Activated CD4-positive, alpha-beta memory T cell treated with anti-CD3 and anti-CD28 coated beads, Interleukin-2, amount 10 ng/mL, durations not matched to agents 7 days and 5 days (primary cell): Measurements from ENCODE around the gene PARVB. TPM values are rescaled to one million over a fixed set of nuclear protein-coding genes. Genes with fewer than 3 reads are reported as not detected.
"Not testable (repeated sequence)": the region's sequence is repeated elsewhere in the genome, so short reads cannot be mapped to it uniquely, and the experiment has no call there.

Source experiments
- CTCF ChIA-PET: fragments of 350-600 bp; sonication (Branson Sonifier 250); formaldehyde crosslinking; loops from one replicate; lab custom pipeline; 2021; ENCODE audit warnings: antibody characterized with exemption, inconsistent platforms; lab: Charles Lee
- POLR2A ChIA-PET: fragments of 350-600 bp; sonication (Branson Sonifier 250); formaldehyde crosslinking; loops from one replicate; lab custom pipeline; 2021; ENCODE audit warnings: antibody characterized with exemption; lab: Charles Lee
- DNase-seq: peaks from one replicate; pipeline ENCODE4 v3.0.0-alpha.2; 2020
- H3K27ac Mint-ChIP-seq: one replicate; pipeline ENCODE4 v1.8.0; 2021; ENCODE audit warnings: mild to moderate bottlenecking, mixed read lengths
- H3K27me3 Mint-ChIP-seq: one replicate; pipeline ENCODE4 v1.8.0; 2021; ENCODE audit warnings: mixed read lengths
- H3K36me3 Mint-ChIP-seq: one replicate; pipeline ENCODE4 v1.8.0; 2021; ENCODE audit warnings: low read depth, mixed read lengths
- H3K4me1 Mint-ChIP-seq: one replicate; pipeline ENCODE4 v1.8.0; 2021; ENCODE audit warnings: mixed read lengths
- H3K4me3 Mint-ChIP-seq: one replicate; pipeline ENCODE4 v1.8.0; 2021; ENCODE audit warnings: mild to moderate bottlenecking, mixed read lengths
- H3K9me3 Mint-ChIP-seq: one replicate; pipeline ENCODE4 v1.8.0; 2021; ENCODE audit warnings: mixed read lengths
- total RNA-seq, 2 experiments: library from RNA; stranded (reverse); gene quantifications; one replicate each; pipeline ENCODE4 v1.2.3, GENCODE V29; 2021

Gene PARVB
- total RNA-seq, 2 experiments from 2014 or later, result 41.5 to 42.0 TPM

- CTCF ChIA-PET, result no interaction called here
- Mint-ChIP-seq H3K27me3 (no peaks in the 10 kb centered on the region), H3K27ac (no peak overlapping the region)
Observed at GRCh38 chr22:44102121-44102520, 78.0 kb downstream of the PARVB start.

GRCh38 chr22:44102856-44103255 is 78.8 kb downstream of the PARVB start:
- Mint-ChIP-seq H3K36me3 (peaks cover 3% of the 10 kb centered on the region), H3K27ac (no peak overlapping the region)
- POLR2A ChIA-PET, result no interaction called here

More at GRCh38 chr22:44102121-44102520, 78.0 kb downstream of the PARVB start:
- no peak overlapping the region for H3K4me3 Mint-ChIP-seq
- peaks cover 3% of the 10 kb centered on the region for H3K36me3 Mint-ChIP-seq
- POLR2A ChIA-PET, result no interaction called here
- DNase-seq, result no peak
- H3K4me1 Mint-ChIP-seq, result peaks cover 7% of the 10 kb centered on the region
- H3K9me3 Mint-ChIP-seq, result no peaks in the 10 kb centered on the region

GRCh38 chr22:44103735-44104480 is 79.8 kb downstream of the PARVB start:
- CTCF ChIA-PET, result interaction anchor here (0.9 kb wide), 1 partner anchor 111 kb away, joined by 3 read pairs; no protein-coding TSS in a partner anchor
- no peaks in the 10 kb centered on the region for H3K27me3 Mint-ChIP-seq

More at GRCh38 chr22:44102856-44103255, 78.8 kb downstream of the PARVB start:
- DNase-seq, result no peak
- H3K9me3 Mint-ChIP-seq, result no peaks in the 10 kb centered on the region
- no peaks in the 10 kb centered on the region for H3K27me3 Mint-ChIP-seq
- H3K4me1 Mint-ChIP-seq, result peaks cover 12% of the 10 kb centered on the region
- no peak overlapping the region for H3K4me3 Mint-ChIP-seq
- CTCF ChIA-PET, result interaction anchor here (0.9 kb wide), 1 partner anchor 110 kb away, joined by 3 read pairs; no protein-coding TSS in a partner anchor

GRCh38 chr22:44107340-44107739 is 83.2 kb downstream of the PARVB start:
- ChIA-PET POLR2A (no interaction called here), CTCF (no interaction called here)
- peaks cover 7% of the 10 kb centered on the region for H3K36me3 Mint-ChIP-seq
- H3K4me1 Mint-ChIP-seq, result peaks cover 12% of the 10 kb centered on the region
- H3K9me3 Mint-ChIP-seq, result no peaks in the 10 kb centered on the region
- no peak overlapping the region for H3K4me3 Mint-ChIP-seq
- peak overlapping the region; percentile 21 for H3K27ac Mint-ChIP-seq
- H3K27me3 Mint-ChIP-seq, result no peaks in the 10 kb centered on the region
- peak; percentile 21 for DNase-seq

More at GRCh38 chr22:44103735-44104480, 79.8 kb downstream of the PARVB start:
- Mint-ChIP-seq H3K27ac (no peak overlapping the region), H3K36me3 (peaks cover 3% of the 10 kb centered on the region), H3K9me3 (no peaks in the 10 kb centered on the region), H3K4me3 (no peak overlapping the region), H3K4me1 (peaks cover 12% of the 10 kb centered on the region)
- no peak for DNase-seq
- POLR2A ChIA-PET, result no interaction called here

- H3K4me1 Mint-ChIP-seq, result peaks cover 12% of the 10 kb centered on the region
- DNase-seq, result no peak
- no peaks in the 10 kb centered on the region for H3K9me3 Mint-ChIP-seq
- CTCF ChIA-PET, result no interaction called here
- no peak overlapping the region for H3K27ac Mint-ChIP-seq
- H3K36me3 Mint-ChIP-seq, result peaks cover 8% of the 10 kb centered on the region
- no peak overlapping the region for H3K4me3 Mint-ChIP-seq
- H3K27me3 Mint-ChIP-seq, result no peaks in the 10 kb centered on the region
- POLR2A ChIA-PET, result no interaction called here
Observed at GRCh38 chr22:44108076-44108475, 84.0 kb downstream of the PARVB start.

GRCh38 chr22:44108806-44109385 is 84.8 kb downstream of the PARVB start:
- Mint-ChIP-seq H3K9me3 (no peaks in the 10 kb centered on the region), H3K27ac (no peak overlapping the region), H3K27me3 (no peaks in the 10 kb centered on the region), H3K4me1 (peaks cover 12% of the 10 kb centered on the region), H3K4me3 (no peak overlapping the region), H3K36me3 (peaks cover 8% of the 10 kb centered on the region)
- POLR2A ChIA-PET, result no interaction called here
- CTCF ChIA-PET, result no interaction called here
- no peak for DNase-seq

GRCh38 chr22:44109416-44109815 is 85.3 kb downstream of the PARVB start:
- Mint-ChIP-seq H3K4me3 (no peak overlapping the region), H3K27ac (no peak overlapping the region), H3K4me1 (peaks cover 12% of the 10 kb centered on the region), H3K36me3 (peaks cover 8% of the 10 kb centered on the region), H3K9me3 (no peaks in the 10 kb centered on the region), H3K27me3 (no peaks in the 10 kb centered on the region)
- no peak for DNase-seq
- ChIA-PET CTCF (no interaction called here), POLR2A (no interaction called here)

GRCh38 chr22:44110656-44111055 is 86.6 kb downstream of the PARVB start:
- H3K9me3 Mint-ChIP-seq, H3K27me3 Mint-ChIP-seq, CTCF ChIA-PET, H3K27ac Mint-ChIP-seq, H3K4me3 Mint-ChIP-seq, DNase-seq, H3K36me3 Mint-ChIP-seq, POLR2A ChIA-PET: not testable (repeated sequence)
- peaks cover 12% of the 10 kb centered on the region for H3K4me1 Mint-ChIP-seq

GRCh38 chr22:44111562-44112155 is 87.6 kb downstream of the PARVB start:
- CTCF ChIA-PET, result no interaction called here
- no peak overlapping the region for H3K27ac Mint-ChIP-seq
- H3K4me1 Mint-ChIP-seq, result peaks cover 10% of the 10 kb centered on the region
- POLR2A ChIA-PET, result no interaction called here
- no peaks in the 10 kb centered on the region for H3K27me3 Mint-ChIP-seq
- H3K4me3 Mint-ChIP-seq, result no peak overlapping the region
- no peak for DNase-seq
- H3K36me3 Mint-ChIP-seq, result peaks cover 6% of the 10 kb centered on the region
- no peaks in the 10 kb centered on the region for H3K9me3 Mint-ChIP-seq

GRCh38 chr22:44112191-44112590 is 88.1 kb downstream of the PARVB start:
- Mint-ChIP-seq H3K4me1 (peaks cover 5% of the 10 kb centered on the region), H3K27me3 (no peaks in the 10 kb centered on the region), H3K4me3 (no peak overlapping the region), H3K9me3 (no peaks in the 10 kb centered on the region), H3K27ac (no peak overlapping the region), H3K36me3 (peaks cover 6% of the 10 kb centered on the region)
- ChIA-PET CTCF (no interaction called here), POLR2A (no interaction called here)
- DNase-seq, result no peak

- no peak overlapping the region for H3K4me3 Mint-ChIP-seq
- no peak overlapping the region for H3K27ac Mint-ChIP-seq
- no peaks in the 10 kb centered on the region for H3K9me3 Mint-ChIP-seq
- no peak for DNase-seq
- no peaks in the 10 kb centered on the region for H3K27me3 Mint-ChIP-seq
- CTCF ChIA-PET, result no interaction called here
- H3K4me1 Mint-ChIP-seq, result no peaks in the 10 kb centered on the region
- POLR2A ChIA-PET, result no interaction called here
- peaks cover 8% of the 10 kb centered on the region for H3K36me3 Mint-ChIP-seq
Observed at GRCh38 chr22:44116331-44116730, 92.2 kb downstream of the PARVB start.

GRCh38 chr22:44116755-44117684 is 92.9 kb downstream of the PARVB start:
- H3K27ac Mint-ChIP-seq, result no peak overlapping the region
- ChIA-PET POLR2A (no interaction called here), CTCF (no interaction called here)
- no peaks in the 10 kb centered on the region for H3K9me3 Mint-ChIP-seq
- H3K36me3 Mint-ChIP-seq, result peaks cover 8% of the 10 kb centered on the region
- H3K4me1 Mint-ChIP-seq, result no peaks in the 10 kb centered on the region
- no peak overlapping the region for H3K4me3 Mint-ChIP-seq
- no peaks in the 10 kb centered on the region for H3K27me3 Mint-ChIP-seq
- DNase-seq, result no peak

GRCh38 chr22:44117746-44118145 is 93.6 kb downstream of the PARVB start:
- H3K9me3 Mint-ChIP-seq, result no peaks in the 10 kb centered on the region
- H3K36me3 Mint-ChIP-seq, result peaks cover 3% of the 10 kb centered on the region
- H3K27me3 Mint-ChIP-seq, result no peaks in the 10 kb centered on the region
- DNase-seq, result no peak
- POLR2A ChIA-PET, result no interaction called here
- no peaks in the 10 kb centered on the region for H3K4me1 Mint-ChIP-seq
- H3K4me3 Mint-ChIP-seq, result no peak overlapping the region
- CTCF ChIA-PET, result no interaction called here
- no peak overlapping the region for H3K27ac Mint-ChIP-seq
